K562 (cell line): ENCODE results near the gene TCF23.
"Not testable (repeated sequence)": the region's sequence is repeated elsewhere in the genome, so short reads cannot be mapped to it uniquely, and the experiment has no call there.

Experiments used
- ARID2 ChIP-seq: fragments of 450-650 bp; IDR thresholded peaks from 2 replicates; pipeline ENCODE4 v1.6.1; 2017; ENCODE audit warnings: antibody characterized with exemption, mild to moderate bottlenecking
- MYC ChIP-seq, 2 experiments: fragments of 250-450 bp in 1 of 2; sonication (Bioruptor Pico) in 1 of 2; IDR thresholded peaks; 2 replicates each; pipeline versions ENCODE4 v1.5.1 to v1.6.1; 2012 to 2021; ENCODE audit warnings: low read depth in 2 of 2, borderline replicate concordance in 1 of 2, improper control_type of control experiment in 1 of 2, low read length in 1 of 2, mild to moderate bottlenecking in 1 of 2, moderate library complexity in 1 of 2
- NFYB ChIP-seq: IDR thresholded peaks from 2 replicates; pipeline ENCODE4 v1.6.1; 2011; ENCODE audit warnings: mild to moderate bottlenecking, moderate library complexity; ENCODE audit not compliant: insufficient read length; ENCODE audit errors: extremely low read depth
- NR3C1 ChIP-seq: sonication (generic); formaldehyde crosslinking; IDR thresholded peaks from 2 replicates; pipeline ENCODE4 v1.8.1; 2022; ENCODE audit warnings: missing genetic modification reagents
- PHF8 ChIP-seq: fragments of 200-600 bp; sonication (generic); IDR thresholded peaks from 2 replicates; pipeline ENCODE4 v1.6.1; 2012; ENCODE audit warnings: mixed run types, mild to moderate bottlenecking, inconsistent platforms, low read length, moderate library complexity, borderline replicate concordance
- POLR2A ChIP-seq: fragments of 450-650 bp; conservative IDR thresholded peaks from 2 replicates; pipeline ENCODE4 v1.6.1; 2016
- TF ChIP-seq, protein P1 (sequence below): sonication (generic); formaldehyde crosslinking; IDR thresholded peaks from 2 replicates; pipeline ENCODE4 v1.9.0; 2022; ENCODE audit warnings: mild to moderate bottlenecking, missing genetic modification reagents
- TF ChIP-seq, protein P2 (sequence below), 3 experiments: IDR thresholded peaks in 2 of 3; conservative IDR thresholded peaks in 1 of 3; 2 replicates each; pipeline ENCODE4 v1.5.1; 2011 to 2012; ENCODE audit warnings: low read length in 3 of 3, mild to moderate bottlenecking in 3 of 3, control low read depth in 2 of 3, improper control_type of control experiment in 1 of 3, inconsistent platforms in 1 of 3, low read depth in 1 of 3, mixed read lengths in 1 of 3, moderate library complexity in 1 of 3; ENCODE audit not compliant: insufficient read depth in 2 of 3

DNA sequence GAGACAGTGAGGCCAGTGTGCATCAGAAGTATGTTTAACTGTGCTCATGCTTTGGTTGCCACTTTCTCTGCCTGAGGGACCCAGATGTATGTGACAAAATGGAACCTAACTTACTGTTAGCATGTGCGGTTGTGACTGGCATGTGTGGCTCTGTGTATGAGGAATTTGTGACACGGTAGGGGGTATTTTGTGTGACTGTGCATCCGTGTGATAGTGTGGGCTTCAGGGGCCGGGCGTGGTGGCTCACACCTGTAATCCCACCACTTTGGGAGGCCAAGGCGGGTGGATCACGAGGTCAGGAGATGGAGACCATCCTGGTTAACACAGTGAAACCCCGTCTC, 29.5 kb upstream of the TCF23 start:
- TF ChIP-seq, protein P1, sequence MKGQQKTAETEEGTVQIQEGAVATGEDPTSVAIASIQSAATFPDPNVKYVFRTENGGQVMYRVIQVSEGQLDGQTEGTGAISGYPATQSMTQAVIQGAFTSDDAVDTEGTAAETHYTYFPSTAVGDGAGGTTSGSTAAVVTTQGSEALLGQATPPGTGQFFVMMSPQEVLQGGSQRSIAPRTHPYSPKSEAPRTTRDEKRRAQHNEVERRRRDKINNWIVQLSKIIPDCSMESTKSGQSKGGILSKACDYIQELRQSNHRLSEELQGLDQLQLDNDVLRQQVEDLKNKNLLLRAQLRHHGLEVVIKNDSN (CRISPR knock-in tag): not testable (repeated sequence)
- not testable (repeated sequence) for TF ChIP-seq NR3C1 (CRISPR knock-in tag); MYC (IDR thresholded peaks at IDR 0.05; ENCODE audit: low read depth, low read length); MYC (CRISPR knock-in tag; IDR thresholded peaks at IDR 0.05; ENCODE audit: borderline replicate concordance, low read depth); ARID2; PHF8; POLR2A; NFYB
- TF ChIP-seq, protein P2, sequence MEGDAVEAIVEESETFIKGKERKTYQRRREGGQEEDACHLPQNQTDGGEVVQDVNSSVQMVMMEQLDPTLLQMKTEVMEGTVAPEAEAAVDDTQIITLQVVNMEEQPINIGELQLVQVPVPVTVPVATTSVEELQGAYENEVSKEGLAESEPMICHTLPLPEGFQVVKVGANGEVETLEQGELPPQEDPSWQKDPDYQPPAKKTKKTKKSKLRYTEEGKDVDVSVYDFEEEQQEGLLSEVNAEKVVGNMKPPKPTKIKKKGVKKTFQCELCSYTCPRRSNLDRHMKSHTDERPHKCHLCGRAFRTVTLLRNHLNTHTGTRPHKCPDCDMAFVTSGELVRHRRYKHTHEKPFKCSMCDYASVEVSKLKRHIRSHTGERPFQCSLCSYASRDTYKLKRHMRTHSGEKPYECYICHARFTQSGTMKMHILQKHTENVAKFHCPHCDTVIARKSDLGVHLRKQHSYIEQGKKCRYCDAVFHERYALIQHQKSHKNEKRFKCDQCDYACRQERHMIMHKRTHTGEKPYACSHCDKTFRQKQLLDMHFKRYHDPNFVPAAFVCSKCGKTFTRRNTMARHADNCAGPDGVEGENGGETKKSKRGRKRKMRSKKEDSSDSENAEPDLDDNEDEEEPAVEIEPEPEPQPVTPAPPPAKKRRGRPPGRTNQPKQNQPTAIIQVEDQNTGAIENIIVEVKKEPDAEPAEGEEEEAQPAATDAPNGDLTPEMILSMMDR (IDR thresholded peaks at IDR 0.05 in 2 of 3, conservative IDR thresholded peaks at IDR 0.05 in 1 of 3; ENCODE audit: insufficient read depth in 2 of 3, low read depth in 1 of 3, low read length in 3 of 3): not testable (repeated sequence)
